HCT116 (cell line): ENCODE results near the gene PPT2. TPM values are rescaled to one million over a fixed set of nuclear protein-coding genes. Genes with fewer than 3 reads are reported as not detected.

Source experiments
- ATAC-seq: fragments of 200-7000 bp; cut with Tn5 transposase; 2 replicates; pipeline ENCODE4 v1.9.1; 2020; ENCODE audit warnings: mild to moderate bottlenecking, moderate library complexity
- BruUV-seq: library from RNA; stranded (reverse); fragments of 400-500 nt; replicated peaks from 2 replicates; lab custom pipeline; 2021; lab: Mats Ljungman, UMichigan
- CTCF ChIA-PET: fragments of 300-600 bp; sonication (Branson Sonifier 250); formaldehyde crosslinking; loops from one replicate; lab custom pipeline; 2021; ENCODE audit warnings: antibody characterized with exemption; lab: Charles Lee
- POLR2A ChIA-PET: fragments of 300-600, 350-600 bp; sonication (Branson Sonifier 250); formaldehyde crosslinking; loops from one replicate; lab custom pipeline; 2021; ENCODE audit warnings: antibody characterized with exemption; lab: Charles Lee
- RAD21 ChIA-PET, 2 experiments: fragments of 300-600 bp; sonication (Branson Sonifier 250); formaldehyde crosslinking; loops; one replicate each; lab custom pipeline; 2023; ENCODE audit warnings: low total read pairs in 2 of 2; ENCODE audit not compliant: uncharacterized antibody in 2 of 2, unreplicated experiment in 2 of 2, low non-redundant PET in 1 of 2; lab: Charles Lee
- DNase-seq: peaks from one replicate; pipeline ENCODE4 v3.0.0-alpha.2; 2010; ENCODE audit warnings: low read depth, low spot score
- H2AFZ ChIP-seq: fragments of 200-600 bp; shearing (Covaris generic), sonication (generic); 2 replicates; pipeline ENCODE4 v1.6.1; 2017; ENCODE audit warnings: low read depth, mixed run types, mixed read lengths, antibody characterized with exemption, low read length; ENCODE audit not compliant: poor library complexity, severe bottlenecking
- H3K27ac ChIP-seq: 2 replicates; pipeline ENCODE4 v1.5.1; 2012; ENCODE audit warnings: low read depth, low read length
- H3K27me3 ChIP-seq: fragments of 200-600 bp; sonication (generic); 2 replicates; pipeline ENCODE4 v1.6.1; 2016; ENCODE audit warnings: mixed run types, low read length, mixed read lengths; ENCODE audit not compliant: insufficient read depth
- H3K36me3 ChIP-seq, 2 experiments: fragments of 200-500 bp in 1 of 2; fragments of 200-600 bp in 1 of 2; sonication (Bioruptor generic) in 1 of 2; sonication (generic) in 1 of 2; 2 replicates each; pipeline versions ENCODE4 v1.5.1 to v1.6.1; 2014 to 2016; ENCODE audit warnings: low read length in 2 of 2, inconsistent platforms in 1 of 2, mixed read lengths in 1 of 2, mixed run types in 1 of 2; ENCODE audit not compliant: insufficient read depth in 2 of 2, control insufficient read depth in 1 of 2
- H3K4me1 ChIP-seq, 2 experiments: fragments of 200-600 bp in 1 of 2; sonication (generic) in 1 of 2; 2 replicates each; pipeline versions ENCODE4 v1.5.1 to v1.6.1; 2012 to 2017; ENCODE audit warnings: low read length in 2 of 2, inconsistent platforms in 1 of 2, mild to moderate bottlenecking in 1 of 2, mixed read lengths in 1 of 2, mixed run types in 1 of 2, moderate library complexity in 1 of 2; ENCODE audit not compliant: insufficient read depth in 2 of 2, control insufficient read depth in 1 of 2
- H3K4me2 ChIP-seq: fragments of 200-600 bp; sonication (generic); 2 replicates; pipeline ENCODE4 v1.6.1; 2017; ENCODE audit warnings: mixed run types, low read length, mixed read lengths
- H3K4me3 ChIP-seq, 2 experiments: fragments of 200-600 bp in 1 of 2; sonication (generic) in 1 of 2; replicated peaks in 1 of 2; 2 replicates each; pipeline ENCODE4 v1.5.1; 2011 to 2016; ENCODE audit warnings: low read length in 2 of 2, control low read depth in 1 of 2, low read depth in 1 of 2, mild to moderate bottlenecking in 1 of 2, mixed read lengths in 1 of 2, mixed run types in 1 of 2
- H3K79me2 ChIP-seq: fragments of 200-600 bp; sonication (generic); 2 replicates; pipeline ENCODE4 v1.6.1; 2017; ENCODE audit warnings: mild to moderate bottlenecking, mixed run types, low read length, moderate library complexity, mixed read lengths; ENCODE audit not compliant: insufficient read depth
- H3K9ac ChIP-seq: fragments of 200-600 bp; sonication (generic); 2 replicates; pipeline ENCODE4 v1.6.1; 2016; ENCODE audit warnings: low read length, mixed read lengths
- H3K9me2 ChIP-seq: fragments of 200-600 bp; sonication (generic), shearing (Covaris generic); 2 replicates; pipeline ENCODE4 v1.6.1; 2017; ENCODE audit warnings: mixed run types, mild to moderate bottlenecking, moderate library complexity; ENCODE audit not compliant: insufficient read depth
- H3K9me3 ChIP-seq, 2 experiments: fragments of 200-500 bp in 1 of 2; fragments of 200-600 bp in 1 of 2; sonication (Bioruptor generic) in 1 of 2; sonication (generic) in 1 of 2; 2 replicates each; pipeline ENCODE4 v1.6.1; 2014 to 2017; ENCODE audit warnings: low read length in 2 of 2, mixed read lengths in 2 of 2, inconsistent platforms in 1 of 2, low read depth in 1 of 2, mild to moderate bottlenecking in 1 of 2, mixed run types in 1 of 2, moderate library complexity in 1 of 2; ENCODE audit not compliant: control insufficient read depth in 1 of 2, insufficient read depth in 1 of 2
- H4K20me1 ChIP-seq: fragments of 200-600 bp; sonication (generic), shearing (Covaris generic); 2 replicates; pipeline ENCODE4 v1.6.1; 2017; ENCODE audit warnings: mixed run types, mild to moderate bottlenecking, moderate library complexity; ENCODE audit not compliant: insufficient read depth
- ATF3 ChIP-seq: IDR thresholded peaks from 2 replicates; pipeline ENCODE4 v1.6.1; 2012
- CEBPB ChIP-seq: IDR thresholded peaks from 2 replicates; pipeline ENCODE4 v1.6.1; 2012; ENCODE audit warnings: low read depth
- CTCF ChIP-seq, 3 experiments: fragments of 200-600 bp in 1 of 3; sonication (generic) in 1 of 3; IDR thresholded peaks in 2 of 3; conservative IDR thresholded peaks in 1 of 3; 2 replicates each; pipeline ENCODE4 v1.5.1; 2012 to 2017; ENCODE audit warnings: low read depth in 2 of 3, low read length in 2 of 3, antibody characterized with exemption in 1 of 3, borderline replicate concordance in 1 of 3, control low read depth in 1 of 3, mild to moderate bottlenecking in 1 of 3, mixed read lengths in 1 of 3, mixed run types in 1 of 3, moderate library complexity in 1 of 3; ENCODE audit not compliant: insufficient read depth in 1 of 3
- EZH2 ChIP-seq: fragments of 200-600 bp; sonication (generic); IDR thresholded peaks from 2 replicates; pipeline ENCODE4 v1.6.1; 2017; ENCODE audit warnings: antibody characterized with exemption, mixed run types
- EZH2phosphoT487 ChIP-seq: fragments of 200-600 bp; IDR thresholded peaks from 2 replicates; pipeline ENCODE4 v1.6.1; 2018; ENCODE audit warnings: antibody characterized with exemption, borderline replicate concordance
- MAX ChIP-seq: IDR thresholded peaks from 2 replicates; pipeline ENCODE4 v1.6.1; 2012
- POLR2AphosphoS5 ChIP-seq: IDR thresholded peaks from 2 replicates; pipeline ENCODE4 v1.6.1; 2011; ENCODE audit warnings: mild to moderate bottlenecking, low read depth, low read length, moderate library complexity
- REST ChIP-seq: IDR thresholded peaks from 2 replicates; pipeline ENCODE4 v1.6.1; 2012; ENCODE audit warnings: low read depth
- SRF ChIP-seq: IDR thresholded peaks from 2 replicates; pipeline ENCODE4 v1.6.1; 2012; ENCODE audit warnings: low read depth
- TCF7L2 ChIP-seq: IDR thresholded peaks from 2 replicates; pipeline ENCODE4 v1.7.0; 2011; ENCODE audit warnings: borderline replicate concordance, inconsistent platforms; ENCODE audit not compliant: insufficient read depth, insufficient read length; ENCODE audit errors: extremely low read depth
- ZFX ChIP-seq: fragments of 450-650 bp; IDR thresholded peaks from 2 replicates; pipeline ENCODE4 v1.6.1; 2017
- ZNF274 ChIP-seq: fragments of 200-500 bp; sonication (Bioruptor generic); IDR thresholded peaks from 2 replicates; pipeline ENCODE4 v1.6.1; 2014; ENCODE audit warnings: mild to moderate bottlenecking, low read depth, low read length, inconsistent platforms
- intact Hi-C: fragments of 100-400 bp; cut with micrococcal nuclease; formaldehyde crosslinking; loops from 2 replicates; pipeline ENCODE4 v1.10.0; 2022
- total RNA-seq: library from RNA; stranded (reverse); gene quantifications from one replicate; pipeline ENCODE4 v1.2.1, GENCODE V29; 2021; ENCODE audit not compliant: unreplicated experiment

The PPT2 gene
- total RNA-seq, 1 experiment from 2014 or later, result 21.0 TPM

- RAD21 ChIA-PET, result no interaction called here
- CTCF ChIA-PET, result no interaction called here
- Histone ChIP-seq H3K9ac (no peak overlapping the region), H3K36me3 (peaks cover 4 to 15% of the 10 kb centered on the region in 2 experiments; a peak in 3 of 4 replicates), H2AFZ (no peak overlapping the region), H3K9me2 (no peaks in the 10 kb centered on the region), H3K4me2 (no peak overlapping the region), H3K9me3 (no peaks in the 10 kb centered on the region), H3K27me3 (no peaks in the 10 kb centered on the region), H3K4me1 (no peaks in the 10 kb centered on the region), H3K27ac (no peak overlapping the region), H3K79me2 (no peaks in the 10 kb centered on the region), H4K20me1 (no peaks in the 10 kb centered on the region), H3K4me3 (no peak overlapping the region)
- BruUV-seq, result no TSS peak
- TF ChIP-seq TCF7L2 (no peak), EZH2phosphoT487 (no peak), ATF3 (no peak), ZNF274 (no peak), REST (no peak), MAX (no peak), CTCF (IDR thresholded peaks at IDR 0.05 in 2 of 3, conservative IDR thresholded peaks at IDR 0.05 in 1 of 3; ENCODE audit: borderline replicate concordance in 1 of 3, insufficient read depth in 1 of 3, low read depth in 2 of 3, low read length in 2 of 3) (no peak), SRF (no peak), ZFX (no peak), EZH2 (no peak), CEBPB (no peak), POLR2AphosphoS5 (no peak)
- DNase-seq (no peak), ATAC-seq (no peak)
- intact Hi-C loops, result no loop called here
- POLR2A ChIA-PET, result no interaction called here
Observed at GRCh38 chr6:32167154-32167760, 13.3 kb downstream of the PPT2 start.
